ENCODE measurements around the gene KCNIP3.
"Not testable (repeated sequence)": the region's sequence is repeated elsewhere in the genome, so short reads cannot be mapped to it uniquely, and the experiment has no call there.

The KCNIP3 gene

DNA sequence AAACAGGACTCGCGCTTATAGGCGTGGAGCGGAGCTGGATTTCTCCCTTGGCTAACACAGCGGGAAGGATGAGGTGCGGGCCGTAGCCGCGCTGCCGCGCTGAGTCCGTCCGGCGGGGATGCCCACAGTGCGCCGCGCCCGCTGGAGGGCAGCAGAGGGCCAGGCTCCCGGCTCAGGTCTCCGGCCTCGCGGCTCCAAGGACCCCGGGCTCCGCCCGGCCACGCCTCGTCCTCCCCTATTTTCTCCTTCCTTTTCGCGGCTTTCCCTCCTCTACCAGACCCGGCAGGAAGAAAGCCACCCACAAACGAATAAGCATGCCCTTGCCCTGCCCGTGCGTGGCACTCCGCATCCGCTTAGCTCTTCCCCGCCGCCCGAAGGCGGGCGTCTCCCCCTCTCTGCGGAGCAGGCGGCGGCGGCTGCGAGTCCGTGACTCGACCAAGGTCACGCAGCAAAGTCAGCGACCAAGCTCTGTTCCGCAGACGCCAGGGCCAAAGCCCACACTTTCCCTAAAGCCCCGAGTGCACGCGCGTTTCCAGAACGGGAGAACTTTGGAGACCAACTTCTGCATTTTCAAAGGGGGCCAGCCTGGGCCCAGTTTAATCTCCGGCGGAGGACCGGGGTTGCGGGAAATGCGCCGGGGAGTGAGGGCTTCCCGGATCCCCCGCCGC lies 48.5 kb downstream of the KCNIP3 start:
- in situ Hi-C loops (cut with MboI; ENCODE audit: low sequenced_read_pairs), result no loop called here

DNA sequence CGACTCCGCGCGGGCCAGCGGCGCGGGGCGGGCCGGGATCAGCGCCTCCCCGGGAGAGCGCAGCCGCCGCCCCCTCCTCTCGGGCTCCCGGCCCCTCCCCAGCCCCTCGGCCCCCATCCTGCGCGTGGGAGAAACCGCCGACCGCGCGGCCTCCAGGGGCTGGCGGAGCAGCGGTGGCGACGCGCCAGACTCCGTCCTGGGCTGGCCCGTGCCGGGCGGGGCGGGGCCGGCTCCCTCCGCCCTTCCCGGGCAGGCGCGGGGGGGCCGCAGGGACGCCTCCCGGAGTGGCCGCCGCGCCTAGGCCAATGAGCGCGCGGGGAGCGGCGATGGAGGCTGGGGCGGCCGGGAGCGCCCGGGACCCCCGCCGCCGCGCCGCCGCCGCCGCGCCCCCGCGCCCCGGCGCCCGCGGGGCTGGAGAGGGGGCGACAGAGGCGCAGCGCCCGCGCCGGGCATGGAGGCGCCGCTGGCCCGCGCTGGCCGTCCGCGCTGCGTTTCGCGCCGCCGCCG lies 49.1 kb downstream of the KCNIP3 start:
- in situ Hi-C loops (cut with MboI; ENCODE audit: low sequenced_read_pairs), result no loop called here

- in situ Hi-C loops (cut with MboI; ENCODE audit: low sequenced_read_pairs), result no loop called here
Measured at GRCh38 chr2:95346738-95347671, 49.9 kb downstream of the KCNIP3 start.

GRCh38 chr2:95347681-95348608 lies 50.8 kb downstream of the KCNIP3 start:
- in situ Hi-C loops (cut with MboI; ENCODE audit: low sequenced_read_pairs), result no loop called here

- in situ Hi-C loops (cut with MboI; ENCODE audit: low sequenced_read_pairs), result no loop called here
Measured at GRCh38 chr2:95348609-95349567, 51.7 kb downstream of the KCNIP3 start.

GRCh38 chr2:95349568-95350322 lies 52.6 kb downstream of the KCNIP3 start:
- in situ Hi-C loops (cut with MboI; ENCODE audit: low sequenced_read_pairs), result no loop called here

GRCh38 chr2:95350368-95350767 lies 53.2 kb downstream of the KCNIP3 start:
- in situ Hi-C loops (cut with MboI; ENCODE audit: low sequenced_read_pairs), result no loop called here

GRCh38 chr2:95350774-95351597 lies 53.8 kb downstream of the KCNIP3 start:
- in situ Hi-C loops (cut with MboI; ENCODE audit: low sequenced_read_pairs), result no loop called here

- in situ Hi-C loops (cut with MboI; ENCODE audit: low sequenced_read_pairs), result no loop called here
Measured at GRCh38 chr2:95351598-95351915, 54.4 kb downstream of the KCNIP3 start.

GRCh38 chr2:95352310-95353054 lies 55.3 kb downstream of the KCNIP3 start:
- in situ Hi-C loops (cut with MboI; ENCODE audit: low sequenced_read_pairs), result no loop called here

DNA sequence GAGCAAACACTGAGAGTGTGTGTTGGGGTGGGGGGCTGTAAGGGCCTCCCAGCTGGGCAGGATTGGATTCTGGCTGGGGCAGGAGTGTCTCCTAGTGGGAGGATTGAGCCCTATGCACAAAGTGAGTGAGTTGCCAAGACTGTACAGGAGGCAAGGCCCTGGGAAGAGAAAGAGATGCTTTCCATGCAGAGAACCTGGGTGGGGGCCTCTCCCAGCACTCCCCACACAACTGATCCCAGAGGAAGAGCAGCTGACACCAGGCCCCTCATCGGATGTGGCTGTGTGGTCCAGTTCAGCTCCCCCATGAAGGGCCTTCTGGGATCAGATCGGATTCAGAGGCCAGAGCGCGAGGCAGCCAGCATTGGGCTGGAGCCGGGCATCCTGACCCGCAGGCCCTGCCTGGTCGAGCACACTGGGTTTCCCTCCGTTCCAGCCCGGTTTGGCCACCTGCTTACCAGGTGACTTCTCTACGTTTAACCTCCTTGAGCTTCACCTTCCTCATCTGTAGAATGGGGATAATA lies 56.0 kb downstream of the KCNIP3 start:
- in situ Hi-C loops (cut with MboI; ENCODE audit: low sequenced_read_pairs), result no loop called here

GRCh38 chr2:95353613-95354468 lies 56.7 kb downstream of the KCNIP3 start:
- in situ Hi-C loops (cut with MboI; ENCODE audit: low sequenced_read_pairs), result no loop called here

DNA sequence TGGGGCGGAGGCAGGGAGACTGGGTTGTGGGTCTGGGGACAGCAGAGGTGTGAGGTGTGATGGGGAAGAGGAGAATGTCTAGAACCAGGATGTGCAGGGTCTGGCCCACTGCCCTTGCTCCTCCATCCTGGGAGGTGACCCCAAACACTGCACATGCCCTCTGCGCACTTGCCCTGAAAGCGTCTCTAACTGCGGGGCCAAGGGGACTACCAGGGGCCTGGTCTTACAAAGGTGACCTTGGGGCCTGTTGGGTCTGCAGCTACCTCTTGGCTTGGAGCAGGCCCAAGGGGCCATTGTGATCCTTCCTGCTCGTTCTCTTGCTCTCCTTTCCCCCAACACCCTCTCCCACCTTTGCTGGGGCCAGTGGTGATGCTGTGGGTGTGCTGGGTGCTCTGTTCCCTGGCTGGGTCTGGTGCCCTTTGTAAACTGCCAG lies 57.3 kb downstream of the KCNIP3 start:
- in situ Hi-C loops (cut with MboI; ENCODE audit: low sequenced_read_pairs), result no loop called here

GRCh38 chr2:95354925-95355324 lies 57.8 kb downstream of the KCNIP3 start:
- in situ Hi-C loops (cut with MboI; ENCODE audit: low sequenced_read_pairs), result no loop called here

DNA sequence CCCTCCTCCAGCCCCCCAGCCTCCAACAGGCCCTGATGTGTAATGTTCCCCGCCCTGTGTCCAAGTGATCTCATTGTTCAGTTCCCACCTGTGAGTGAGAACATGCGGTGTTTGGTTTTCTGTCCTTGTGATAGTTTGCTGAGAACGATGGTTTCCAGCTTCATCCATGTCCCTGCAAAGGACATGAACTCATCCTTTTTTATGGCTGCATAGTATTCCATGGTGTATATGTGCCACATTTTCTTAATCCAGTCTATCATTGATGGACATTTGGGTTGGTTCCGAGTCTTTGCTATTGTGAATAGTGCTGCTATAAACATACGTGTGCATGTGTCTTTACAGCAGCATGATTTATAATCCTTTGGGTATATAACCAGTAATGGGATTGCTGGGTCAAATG lies 58.3 kb downstream of the KCNIP3 start:
- in situ Hi-C loops (cut with MboI; ENCODE audit: low sequenced_read_pairs), result not testable (repeated sequence)

Measured in HL-60/S4 treated with retinoic acid at 250 ng/mL for 4 days and 3 days (cell line).